Measurements from ENCODE around the gene NPAS2.

DNA sequence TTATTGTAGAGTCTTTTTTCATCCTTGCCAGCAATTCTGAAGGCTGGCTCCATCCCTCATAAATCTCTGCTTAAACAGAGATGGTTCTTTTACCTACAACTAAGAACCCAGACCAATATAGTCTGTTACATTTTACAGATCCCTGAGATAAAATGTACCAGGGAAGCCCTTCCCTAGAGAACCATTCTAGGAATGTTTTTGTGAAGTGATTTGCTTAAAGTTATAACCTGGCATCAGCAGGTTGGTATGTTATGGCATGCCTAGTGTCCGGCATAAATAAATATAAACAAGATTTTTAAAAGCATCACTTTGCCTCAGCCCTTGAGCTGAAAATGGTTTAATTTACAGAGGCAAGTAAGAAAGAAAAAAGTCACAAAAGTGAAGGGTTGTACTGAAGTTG is 18.5 kb upstream of the NPAS2 start:
- TF ChIP-seq, protein P1, sequence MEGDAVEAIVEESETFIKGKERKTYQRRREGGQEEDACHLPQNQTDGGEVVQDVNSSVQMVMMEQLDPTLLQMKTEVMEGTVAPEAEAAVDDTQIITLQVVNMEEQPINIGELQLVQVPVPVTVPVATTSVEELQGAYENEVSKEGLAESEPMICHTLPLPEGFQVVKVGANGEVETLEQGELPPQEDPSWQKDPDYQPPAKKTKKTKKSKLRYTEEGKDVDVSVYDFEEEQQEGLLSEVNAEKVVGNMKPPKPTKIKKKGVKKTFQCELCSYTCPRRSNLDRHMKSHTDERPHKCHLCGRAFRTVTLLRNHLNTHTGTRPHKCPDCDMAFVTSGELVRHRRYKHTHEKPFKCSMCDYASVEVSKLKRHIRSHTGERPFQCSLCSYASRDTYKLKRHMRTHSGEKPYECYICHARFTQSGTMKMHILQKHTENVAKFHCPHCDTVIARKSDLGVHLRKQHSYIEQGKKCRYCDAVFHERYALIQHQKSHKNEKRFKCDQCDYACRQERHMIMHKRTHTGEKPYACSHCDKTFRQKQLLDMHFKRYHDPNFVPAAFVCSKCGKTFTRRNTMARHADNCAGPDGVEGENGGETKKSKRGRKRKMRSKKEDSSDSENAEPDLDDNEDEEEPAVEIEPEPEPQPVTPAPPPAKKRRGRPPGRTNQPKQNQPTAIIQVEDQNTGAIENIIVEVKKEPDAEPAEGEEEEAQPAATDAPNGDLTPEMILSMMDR (conservative IDR thresholded peaks at IDR 0.05), result no peak
- no peak for TF ChIP-seq ZFX (IDR thresholded peaks at IDR 0.05)

All from C4-2B (cell line).